HG03066 (cell line): ENCODE measurements around the gene HES3.

Source experiments
- ATAC-seq: cut with Tn5 transposase; IDR thresholded peaks from one replicate; pipeline ENCODE4 v1.9.1; 2021; ENCODE audit warnings: low read depth; ENCODE audit not compliant: unreplicated experiment

Gene HES3, protein sequence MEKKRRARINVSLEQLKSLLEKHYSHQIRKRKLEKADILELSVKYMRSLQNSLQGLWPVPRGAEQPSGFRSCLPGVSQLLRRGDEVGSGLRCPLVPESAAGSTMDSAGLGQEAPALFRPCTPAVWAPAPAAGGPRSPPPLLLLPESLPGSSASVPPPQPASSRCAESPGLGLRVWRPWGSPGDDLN

DNA sequence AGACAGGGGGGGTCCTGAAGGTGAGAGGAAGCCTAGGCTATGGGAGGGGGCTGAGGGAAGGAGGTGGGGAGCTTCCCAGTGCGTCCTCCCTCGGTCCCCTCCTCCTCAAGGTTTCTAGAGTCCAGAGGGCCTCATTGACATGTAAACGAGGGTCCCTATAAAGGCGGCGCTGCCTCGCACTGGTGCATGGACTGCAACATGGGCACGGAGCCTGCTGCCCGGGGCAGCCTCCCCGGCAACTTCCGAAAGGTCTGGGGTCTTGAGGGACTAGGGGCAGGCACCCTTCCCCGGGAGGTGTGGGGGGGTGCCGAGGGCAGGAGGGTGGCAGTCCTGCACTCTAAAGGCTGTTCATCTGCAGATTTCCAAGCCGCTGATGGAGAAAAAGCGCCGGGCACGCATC, at the start of gene HES3:
Gene HES3 (plus strand): TSS at position 187 of the 400 bp plus-strand sequence. CDS start 187 bp downstream, at position 374.
- ATAC-seq: no peak

DNA sequence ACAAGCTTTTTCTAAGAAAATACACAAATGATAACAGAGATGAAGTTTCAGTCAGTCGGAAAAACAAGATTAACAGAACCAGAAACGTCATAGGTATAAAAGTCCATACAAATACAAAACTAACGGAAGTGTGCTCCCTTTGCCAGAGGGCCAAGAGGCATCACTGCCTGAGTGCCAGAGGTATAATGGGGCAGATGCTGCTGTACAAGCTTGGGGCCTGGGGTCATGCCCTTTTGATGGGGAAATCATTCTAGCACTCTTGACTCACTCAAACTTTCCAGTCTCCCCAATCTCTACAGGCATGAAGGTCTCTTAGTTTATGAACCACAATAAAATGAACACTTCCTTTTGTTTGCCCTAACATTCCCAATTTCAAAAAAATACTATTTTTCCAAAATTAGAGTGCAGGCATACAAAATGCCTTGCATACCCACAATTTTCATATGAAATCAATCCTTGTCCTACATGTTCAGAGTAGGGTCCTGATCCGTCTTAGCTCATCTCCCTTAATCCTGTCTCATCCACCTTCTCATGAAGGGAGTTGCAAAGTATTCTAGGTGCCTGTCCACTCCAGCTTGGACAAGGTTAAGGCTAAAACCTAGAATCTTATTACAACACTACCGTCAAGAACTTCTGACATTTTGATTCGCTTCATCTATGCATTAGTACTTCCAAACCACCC, 46.1 kb upstream of the HES3 start:
- no peak for ATAC-seq

DNA sequence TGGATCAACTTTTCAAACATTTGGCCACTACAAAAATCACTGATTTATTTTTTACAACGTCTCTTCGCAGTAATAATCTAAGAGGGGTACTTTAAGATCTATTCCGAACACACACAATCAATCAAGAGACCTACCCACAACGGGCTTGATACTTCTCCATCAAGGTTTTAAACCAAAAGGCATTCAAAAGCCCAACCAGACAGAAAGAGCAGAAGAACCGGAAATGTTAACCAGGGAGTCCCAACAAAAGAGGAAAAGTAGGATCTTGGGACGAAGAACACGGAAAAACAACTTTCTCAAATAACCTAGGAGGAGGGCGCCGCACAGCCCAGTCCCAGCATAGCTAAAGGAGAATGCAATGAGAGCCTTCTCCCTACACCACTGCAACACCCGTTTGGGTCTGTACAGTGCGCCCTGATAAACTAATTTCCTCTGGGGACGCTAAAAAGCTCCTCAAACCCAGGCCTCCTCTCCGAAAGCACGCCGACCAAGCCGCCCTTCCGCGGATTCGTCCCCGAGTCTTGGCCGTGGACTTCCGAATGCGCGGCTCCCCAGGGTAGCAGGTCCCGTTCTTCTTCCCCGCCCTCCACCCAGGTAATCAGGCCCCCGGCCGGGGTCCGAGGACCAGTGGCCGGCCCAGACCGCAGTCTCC, 45.2 kb upstream of the HES3 start:
- no peak for ATAC-seq

DNA sequence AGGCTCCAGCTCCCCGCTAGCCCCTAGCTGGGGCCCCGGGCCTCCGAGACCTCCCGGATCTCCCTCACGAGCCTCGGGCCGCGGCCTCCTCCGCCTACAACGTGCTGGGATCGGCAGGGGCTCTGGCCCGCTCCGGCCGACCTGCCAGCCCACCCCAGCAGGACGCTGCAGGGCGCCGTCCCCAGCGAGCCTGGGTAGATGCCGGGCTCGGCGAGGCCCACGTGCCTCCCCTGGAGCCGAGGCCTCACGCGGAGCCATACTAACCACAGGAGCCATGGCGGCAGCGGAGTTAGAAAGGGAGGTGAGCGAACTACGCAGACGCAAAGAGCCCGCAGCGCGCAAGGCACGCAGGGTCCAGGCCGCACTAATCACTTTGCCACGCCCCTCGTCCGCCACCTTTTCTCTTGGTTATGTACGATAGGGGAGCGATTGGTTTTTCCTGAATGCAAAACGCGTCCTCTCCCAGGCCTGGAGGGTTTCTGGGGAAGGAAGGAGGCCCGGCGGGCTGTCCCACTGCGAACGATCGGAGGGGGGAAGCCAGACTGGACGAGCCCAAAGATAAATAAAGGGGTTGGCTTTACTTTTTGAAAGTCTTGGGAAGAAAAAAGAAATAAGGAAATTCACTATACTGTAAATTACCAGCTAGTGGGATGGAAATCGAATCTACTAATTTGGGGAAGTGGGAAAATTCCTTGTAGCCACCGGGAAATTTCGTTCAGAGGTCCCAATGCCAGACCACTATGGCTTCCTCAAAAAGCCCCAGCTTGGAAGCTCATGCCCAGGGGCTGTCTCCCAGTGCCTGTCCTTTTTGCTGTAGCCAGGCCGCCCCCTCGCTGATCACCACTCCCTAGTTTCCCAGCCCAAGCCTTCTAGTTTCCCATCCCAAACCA, 44.4 kb upstream of the HES3 start, which contains the start of gene RPL22:
Gene RPL22 (minus strand): TSS at position 298 of the 890 bp plus-strand sequence. CDS start 22 bp downstream, at position 276.
- peak; percentile 97 for ATAC-seq

DNA sequence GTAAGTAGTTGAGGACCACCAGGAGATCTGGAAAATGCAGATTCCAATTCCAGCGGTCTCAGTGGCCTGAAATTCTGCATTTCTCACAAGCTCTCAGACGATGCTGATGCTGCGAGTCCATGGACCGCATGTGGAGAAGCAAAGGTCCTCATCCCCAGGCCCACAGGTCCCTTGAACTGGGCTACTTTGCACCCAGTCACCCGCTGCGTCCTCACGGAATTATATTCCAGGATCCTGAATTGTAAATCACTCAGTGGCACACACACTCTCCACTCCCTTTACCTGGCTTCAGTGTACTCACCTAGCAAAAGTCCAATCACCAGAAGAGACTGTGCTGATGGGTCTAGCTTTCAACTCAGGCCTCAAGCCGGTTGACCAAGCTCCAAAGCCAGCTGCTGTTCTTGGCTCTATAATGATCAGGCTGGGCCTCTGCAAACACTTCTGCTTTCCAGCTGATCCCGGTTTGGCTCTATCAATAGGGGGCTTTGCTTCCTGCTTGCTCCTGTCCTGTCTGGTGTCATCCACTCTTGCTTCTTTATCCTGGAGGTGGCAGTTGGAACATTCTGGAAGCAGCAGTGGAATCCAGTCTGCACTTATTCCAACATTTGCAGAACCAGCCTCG, 43.7 kb upstream of the HES3 start:
- no peak for ATAC-seq

DNA sequence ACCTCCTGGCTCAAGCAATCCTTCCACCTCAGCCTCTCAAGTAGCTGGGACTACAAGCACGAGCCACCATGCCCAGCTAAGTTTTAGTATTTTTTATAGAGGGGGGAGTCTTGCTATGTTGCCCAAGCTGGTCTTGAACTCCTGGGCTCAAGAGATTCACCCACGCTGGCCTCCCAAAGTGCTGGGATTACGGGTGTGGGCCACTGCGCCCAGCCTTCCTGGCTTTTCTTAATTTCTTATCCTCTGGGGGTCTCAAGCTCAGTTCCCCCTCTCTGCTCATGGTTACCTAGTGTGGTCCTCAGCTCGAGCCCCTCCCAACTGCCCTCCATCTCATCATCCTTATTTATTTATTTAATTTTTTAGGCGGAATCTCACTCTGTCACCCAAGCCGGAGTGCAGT, 41.7 kb upstream of the HES3 start:
- ATAC-seq: no peak

DNA sequence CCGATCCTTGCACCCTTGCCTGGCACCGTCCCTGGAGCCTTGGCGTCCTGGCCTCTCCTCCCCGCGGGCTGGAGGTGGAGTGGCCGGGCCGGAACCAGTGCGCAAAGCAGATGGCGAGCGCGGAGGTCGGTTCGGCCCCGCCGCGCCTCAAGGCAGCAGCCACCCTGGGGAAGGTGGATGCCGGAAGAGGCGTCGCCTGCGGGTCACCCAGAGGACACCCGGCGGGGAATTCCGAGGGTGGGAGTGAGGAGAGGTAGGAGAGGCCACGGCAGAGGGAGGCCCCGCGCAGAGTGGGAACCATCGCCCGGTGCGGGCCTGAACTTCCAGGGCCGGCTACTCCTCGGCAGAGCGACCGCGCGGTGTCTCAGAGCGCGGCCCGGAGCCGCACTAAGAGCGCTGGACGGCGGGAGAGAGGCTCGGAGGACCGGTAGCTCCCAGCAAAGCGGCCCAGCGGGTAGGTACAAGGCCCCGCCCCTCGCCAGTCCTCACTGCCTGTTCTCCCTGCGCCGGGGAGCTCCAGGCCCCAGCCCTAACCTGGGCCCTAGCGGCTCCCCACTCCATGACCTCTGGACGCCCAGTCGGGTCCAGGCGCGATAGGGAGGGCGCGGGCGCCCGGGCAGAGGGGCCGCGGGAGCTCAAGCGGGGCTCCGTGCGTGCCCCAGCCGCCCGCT, 38.0 kb upstream of the HES3 start, which contains the start of gene RNF207:
Gene RNF207 (plus strand): TSS at position 271 of the 671 bp plus-strand sequence. CDS start 417 bp downstream, outside the sequence.
- ATAC-seq: peak; percentile 54

DNA sequence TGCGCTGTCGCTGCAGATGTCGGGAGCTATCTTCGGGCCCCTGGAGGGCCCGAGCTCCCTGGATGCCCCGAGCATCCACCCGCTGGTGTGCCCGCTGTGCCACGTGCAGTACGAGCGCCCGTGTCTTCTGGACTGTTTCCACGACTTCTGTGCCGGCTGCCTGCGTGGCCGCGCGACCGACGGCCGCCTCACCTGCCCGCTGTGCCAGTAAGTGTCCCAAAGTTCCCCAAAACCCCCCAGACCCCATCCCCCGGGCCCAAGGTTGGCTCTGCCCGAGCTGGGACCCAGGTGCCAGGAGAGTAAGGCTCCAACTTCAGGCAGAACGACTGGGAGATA, 37.5 kb upstream of the HES3 start:
- ATAC-seq: no peak

DNA sequence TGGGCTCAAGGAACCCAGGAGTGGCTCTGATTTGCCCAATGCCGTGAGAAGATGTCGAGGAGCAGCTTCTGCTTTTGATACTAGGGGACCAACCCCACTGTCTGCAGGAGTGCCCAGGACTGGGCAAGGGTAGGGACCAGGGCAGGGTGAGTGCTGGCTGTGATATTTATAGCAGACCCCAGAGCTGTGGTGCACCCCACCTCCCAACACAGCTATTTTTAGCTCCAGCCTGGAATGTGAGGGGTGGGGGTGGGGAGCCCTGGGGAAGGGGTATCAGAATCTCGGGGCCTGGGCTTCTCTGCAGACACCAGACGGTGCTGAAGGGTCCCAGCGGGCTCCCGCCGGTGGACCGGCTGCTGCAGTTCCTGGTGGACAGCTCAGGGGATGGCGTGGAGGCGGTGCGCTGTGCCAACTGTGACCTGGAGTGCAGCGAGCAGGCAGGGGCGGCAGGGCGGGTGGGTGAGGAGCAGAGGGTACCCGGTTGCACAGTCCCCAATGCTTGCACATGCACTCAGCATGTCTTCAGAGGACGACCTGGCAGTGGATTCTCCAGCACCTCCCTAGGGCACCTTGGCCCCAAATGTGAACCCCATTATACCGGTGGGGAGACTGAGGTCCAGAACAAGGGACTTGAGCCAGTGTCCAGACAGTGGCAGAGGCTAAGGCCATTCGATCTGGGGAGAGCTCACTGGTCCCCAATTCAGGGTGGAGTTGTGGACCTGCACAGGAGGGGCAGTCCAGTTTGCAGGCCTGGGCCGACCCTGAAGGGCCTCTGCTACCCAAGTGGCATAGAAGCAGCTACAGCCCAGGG, 36.7 kb upstream of the HES3 start:
- no peak for ATAC-seq

DNA sequence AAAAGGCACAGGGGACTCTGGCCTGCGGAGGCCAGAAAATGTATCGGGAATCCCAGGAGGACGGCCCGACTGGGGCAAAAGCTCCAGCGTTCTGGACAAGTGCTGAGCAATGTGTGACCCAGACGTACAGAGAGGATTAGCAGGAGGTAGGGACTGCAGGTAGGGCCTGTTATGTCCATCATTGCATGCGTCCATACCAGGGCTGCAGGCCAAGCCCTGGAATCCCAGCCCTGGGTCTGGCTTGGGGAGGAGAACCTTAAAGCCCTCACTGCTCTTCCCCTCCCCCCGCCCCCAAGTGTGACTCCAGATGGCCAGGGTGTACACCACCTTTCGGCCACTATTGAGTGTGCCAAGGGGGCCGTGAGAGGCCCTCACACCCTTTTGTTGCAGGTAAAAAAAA, 36.1 kb upstream of the HES3 start:
- ATAC-seq: no peak

DNA sequence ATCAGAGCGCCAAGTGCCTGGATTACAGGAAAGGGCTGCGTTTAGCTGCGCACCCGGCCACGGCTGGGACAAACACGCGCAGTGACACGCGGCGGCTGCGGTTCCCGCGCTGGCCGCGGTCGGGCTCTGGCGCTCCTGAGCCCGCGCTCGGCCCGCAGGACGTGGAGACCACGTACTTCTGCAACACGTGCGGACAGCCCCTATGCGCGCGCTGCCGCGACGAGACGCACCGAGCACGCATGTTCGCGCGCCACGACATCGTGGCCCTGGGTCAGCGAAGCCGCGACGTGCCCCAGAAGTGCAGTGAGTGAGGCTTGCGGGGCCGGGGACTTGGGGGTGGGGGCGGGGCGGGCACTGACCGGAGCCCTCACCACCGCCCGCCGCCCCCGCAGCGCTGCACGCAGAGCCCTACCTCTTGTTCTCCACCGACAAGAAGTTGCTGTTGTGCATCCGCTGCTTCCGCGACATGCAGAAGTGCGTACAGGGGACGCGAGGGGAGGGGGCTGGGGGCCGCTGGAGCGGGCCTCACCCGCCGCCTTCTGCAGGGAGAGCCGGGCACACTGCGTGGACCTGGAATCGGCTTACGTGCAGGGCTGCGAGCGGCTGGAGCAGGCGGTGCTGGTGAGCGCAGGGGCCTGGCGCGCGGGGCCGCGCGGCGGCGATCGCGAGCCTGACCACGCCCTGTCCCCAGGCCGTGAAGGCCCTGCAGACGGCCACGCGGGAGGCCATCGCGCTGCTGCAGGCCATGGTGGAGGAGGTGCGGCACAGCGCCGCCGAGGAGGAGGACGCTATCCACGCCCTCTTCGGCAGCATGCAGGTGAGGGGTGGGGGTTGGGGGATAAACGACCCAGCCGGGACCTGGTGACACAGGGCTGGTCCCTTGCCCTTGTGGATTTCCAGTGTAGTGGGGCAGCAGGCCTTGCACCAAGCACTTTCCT, 35.0 kb upstream of the HES3 start:
- ATAC-seq: no peak

DNA sequence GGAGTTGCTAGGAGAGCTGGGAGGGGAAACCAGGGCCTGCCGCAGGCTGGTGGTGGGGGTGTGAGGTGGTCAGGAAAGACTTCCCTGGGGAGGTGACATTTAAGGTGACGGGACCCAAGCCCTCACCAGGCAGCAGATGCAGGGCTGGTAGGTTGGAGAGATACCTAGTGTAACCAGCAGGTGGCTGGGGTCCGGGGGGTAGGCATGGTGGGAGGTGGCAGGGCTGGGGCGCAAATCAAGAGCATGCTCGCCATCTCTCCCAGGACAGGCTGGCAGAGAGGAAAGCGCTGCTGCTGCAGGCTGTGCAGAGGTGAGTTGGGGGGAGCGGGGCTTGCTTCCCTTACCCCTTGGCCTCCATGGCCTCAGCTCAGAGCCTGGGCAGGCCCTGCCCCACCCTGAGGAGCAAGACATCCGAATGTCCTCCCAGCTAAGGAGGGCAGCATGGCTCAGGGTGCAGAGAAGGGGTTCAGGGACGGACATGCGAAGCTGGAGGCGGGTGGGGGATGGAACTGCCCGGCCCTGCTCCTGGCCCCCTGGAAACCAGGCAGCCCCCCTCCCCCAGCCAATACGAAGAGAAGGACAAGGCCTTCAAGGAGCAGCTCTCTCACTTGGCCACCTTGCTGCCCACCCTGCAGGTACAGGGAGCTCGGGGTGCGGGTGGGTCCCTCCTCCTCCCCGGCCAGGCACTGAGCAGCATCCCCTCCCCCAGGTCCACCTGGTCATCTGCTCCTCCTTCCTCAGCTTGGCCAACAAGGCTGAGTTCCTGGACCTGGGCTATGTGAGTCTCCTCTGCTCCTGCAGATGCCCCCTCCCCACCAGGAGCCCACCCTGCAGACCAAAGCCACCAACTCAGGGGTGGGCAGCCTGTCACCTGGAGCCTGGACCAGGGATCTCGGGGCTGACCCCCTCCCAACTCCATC, 34.1 kb upstream of the HES3 start:
- ATAC-seq: no peak

DNA sequence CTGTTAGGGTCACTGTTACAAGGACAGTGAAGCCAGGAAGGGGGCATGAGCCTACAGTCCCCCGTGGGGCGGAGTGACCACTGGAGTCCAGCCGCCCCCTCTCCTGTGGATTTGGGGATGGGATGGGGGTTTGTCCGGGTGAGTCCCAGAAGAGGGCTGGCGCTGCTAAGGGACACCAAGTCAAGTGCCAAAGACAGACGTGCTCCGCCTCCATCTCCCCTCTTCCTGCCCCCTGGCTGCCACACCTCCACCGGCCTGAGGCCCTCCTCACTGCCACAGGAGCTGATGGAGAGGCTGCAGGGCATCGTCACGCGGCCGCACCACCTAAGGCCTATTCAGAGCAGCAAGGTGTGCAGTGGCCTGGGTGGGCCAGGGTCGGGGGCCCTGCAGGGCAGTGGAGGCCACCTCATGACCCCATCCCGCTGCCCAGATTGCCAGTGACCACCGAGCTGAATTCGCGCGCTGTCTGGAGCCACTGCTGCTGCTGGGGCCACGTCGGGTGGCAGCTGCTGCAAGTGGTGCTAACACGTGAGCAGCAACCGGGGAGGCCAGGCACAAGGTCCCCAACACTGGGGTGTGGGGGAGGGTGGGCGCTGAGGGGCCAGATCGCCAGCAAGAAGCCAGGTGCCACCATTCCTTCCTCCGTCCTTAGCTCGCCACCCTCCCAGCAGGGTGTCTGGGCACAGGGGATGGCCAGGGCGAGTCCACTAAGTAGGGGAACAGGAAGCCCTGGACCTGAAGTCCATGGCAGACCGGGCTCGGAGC, 33.2 kb upstream of the HES3 start:
- no peak for ATAC-seq

DNA sequence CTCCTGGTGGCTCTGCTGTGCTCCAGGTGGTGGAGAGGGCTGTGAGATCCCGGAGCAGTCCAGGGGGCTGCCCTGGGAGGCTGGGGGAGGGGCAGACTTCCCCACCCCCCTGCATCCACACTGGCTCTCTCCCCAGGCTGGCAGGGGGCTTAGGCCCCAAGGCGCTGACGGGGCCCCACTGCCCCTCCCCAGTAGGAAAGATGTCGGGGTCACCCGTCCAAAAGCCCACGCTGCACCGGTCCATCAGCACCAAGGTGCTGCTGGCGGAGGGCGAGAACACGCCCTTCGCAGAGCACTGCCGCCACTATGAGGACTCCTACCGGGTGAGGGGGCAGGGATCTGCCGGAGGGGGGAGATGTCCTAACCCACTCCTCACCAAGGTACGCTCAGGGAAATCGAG, 32.2 kb upstream of the HES3 start:
- ATAC-seq: no peak

DNA sequence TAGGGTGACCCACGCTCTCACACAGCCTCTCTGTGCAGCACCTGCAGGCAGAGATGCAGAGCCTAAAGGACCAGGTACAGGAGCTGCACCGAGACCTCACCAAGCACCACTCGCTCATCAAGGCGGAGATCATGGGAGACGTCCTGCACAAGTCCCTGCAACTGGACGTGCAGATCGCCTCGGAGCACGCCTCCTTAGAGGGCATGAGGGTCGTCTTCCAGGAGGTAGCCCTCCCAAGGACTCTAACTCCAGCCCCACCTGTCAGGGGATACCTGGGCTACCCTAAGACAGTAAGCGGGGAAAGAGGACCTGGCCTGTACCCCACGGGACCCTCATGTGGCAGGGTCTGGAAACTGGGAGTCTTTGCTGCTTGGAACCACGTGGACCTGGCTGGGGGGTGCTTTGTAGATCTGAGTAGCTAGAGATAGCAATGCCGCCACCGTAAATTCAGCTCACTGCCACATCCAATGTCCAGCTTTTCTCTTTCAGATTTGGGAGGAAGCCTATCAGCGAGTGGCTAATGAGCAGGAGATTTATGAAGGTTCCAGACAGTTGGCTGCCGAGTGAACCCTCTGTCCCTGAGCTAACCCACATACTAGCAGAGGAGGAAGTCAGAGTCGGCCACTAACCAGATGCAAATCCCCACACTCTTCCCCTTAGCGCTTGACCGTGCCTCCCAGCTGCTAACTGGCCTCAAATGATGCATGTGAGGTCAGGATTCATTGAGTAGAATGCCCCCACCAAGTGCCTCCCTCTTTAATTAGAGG, 31.6 kb upstream of the HES3 start:
- ATAC-seq: no peak
